HepG2 (cell line): ENCODE results near the gene CPA5.

Source experiments
- ATF6 ChIP-seq: sonication (generic); formaldehyde crosslinking; conservative IDR thresholded peaks from 2 replicates; pipeline ENCODE4 v1.4.0; 2020; ENCODE audit warnings: missing genetic modification reagents
- CTCF ChIP-seq: sonication (generic); formaldehyde crosslinking; IDR thresholded peaks from 2 replicates; pipeline ENCODE4 v1.5.0; 2020; ENCODE audit warnings: mild to moderate bottlenecking, missing genetic modification reagents, moderate library complexity
- HDAC6 ChIP-seq: fragments of 200-600 bp; sonication (generic); IDR thresholded peaks from 2 replicates; pipeline ENCODE4 v1.7.0; 2017; ENCODE audit warnings: mild to moderate bottlenecking, antibody characterized with exemption, low read length, low read depth
- MTA3 ChIP-seq: sonication (generic); formaldehyde crosslinking; IDR thresholded peaks from 2 replicates; pipeline ENCODE4 v1.4.0; 2020; ENCODE audit warnings: missing genetic modification reagents
- PBX3 ChIP-seq: sonication (generic); formaldehyde crosslinking; IDR thresholded peaks from 2 replicates; pipeline ENCODE4 v1.8.1; 2023; ENCODE audit warnings: missing genetic modification reagents, inconsistent platforms, borderline replicate concordance
- POLR2AphosphoS5 ChIP-seq: IDR thresholded peaks from 2 replicates; pipeline ENCODE4 v1.6.1; 2012; ENCODE audit warnings: low read depth, low read length
- REST ChIP-seq, 2 experiments: IDR thresholded peaks; 2 replicates each; pipeline ENCODE4 v1.6.1; 2011 to 2012; ENCODE audit warnings: low read length in 2 of 2, borderline replicate concordance in 1 of 2, low read depth in 1 of 2, mild to moderate bottlenecking in 1 of 2, moderate library complexity in 1 of 2
- SAFB2 ChIP-seq: sonication (generic); formaldehyde crosslinking; IDR thresholded peaks from 2 replicates; pipeline ENCODE4 v1.5.1; 2020; ENCODE audit warnings: missing genetic modification reagents, low read depth, mild to moderate bottlenecking, borderline replicate concordance
- SMC3 ChIP-seq: IDR thresholded peaks from 2 replicates; pipeline ENCODE4 v1.6.1; 2011; ENCODE audit warnings: low read length, improper control_type of control experiment
- ZBTB42 ChIP-seq: sonication (generic); formaldehyde crosslinking; IDR thresholded peaks from 2 replicates; pipeline ENCODE4 v1.5.0; 2020; ENCODE audit warnings: mild to moderate bottlenecking, missing genetic modification reagents
- ZNF407 ChIP-seq: sonication (generic); formaldehyde crosslinking; IDR thresholded peaks from one replicate; pipeline ENCODE4 v1.5.1; 2020; ENCODE audit warnings: mild to moderate bottlenecking, missing genetic modification reagents; ENCODE audit errors: not compliant biosample characterization

GRCh38 chr7:130346177-130346905, 1.7 kb downstream of the CPA5 start:
- TF ChIP-seq SAFB2 (CRISPR knock-in tag) (no peak), POLR2AphosphoS5 (no peak), CTCF (CRISPR knock-in tag) (no peak), HDAC6 (no peak), PBX3 (CRISPR knock-in tag) (no peak), MTA3 (CRISPR knock-in tag) (no peak), ATF6 (no peak), ZNF407 (CRISPR knock-in tag) (no peak), ZBTB42 (CRISPR knock-in tag) (no peak), REST (IDR thresholded peaks at IDR 0.05; ENCODE audit: borderline replicate concordance in 1 of 2, low read depth in 1 of 2, low read length in 2 of 2) (no peak), SMC3 (no peak)
